Measurements from ENCODE around the gene SBF2. TPM values are rescaled to one million over a fixed set of nuclear protein-coding genes. Genes with fewer than 3 reads are reported as not detected.

The SBF2 gene
- total and polyA plus RNA-seq, 10 donors = 3.6 to 70.9 (median 57.1) TPM

DNA sequence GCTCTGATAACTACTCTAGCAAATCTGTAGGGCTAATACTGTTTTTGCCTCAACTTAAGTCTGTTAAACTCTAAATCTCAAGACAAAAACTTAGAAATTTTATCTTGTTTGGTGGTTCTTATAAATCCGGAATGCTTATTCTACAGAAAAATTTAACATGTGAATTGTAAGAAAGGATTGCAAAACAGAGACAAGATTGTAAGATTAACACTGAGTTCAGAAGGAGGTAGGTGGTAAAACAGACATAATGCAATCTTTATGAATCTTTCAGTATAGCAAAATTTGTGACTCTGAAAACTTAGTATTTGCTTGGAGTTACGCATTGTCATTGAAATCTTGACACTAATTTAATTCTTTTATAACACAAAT, 263.9 kb downstream of the SBF2 start:
- Histone ChIP-seq H3K9me3 (no peaks in the 10 kb centered on the region), H3K4me1 (no peaks in the 10 kb centered on the region), H3K4me3 (no peak overlapping the region), H3K27ac (no peak overlapping the region), H3K36me3 (peaks cover 0 to 31% (median 8%) of the 10 kb centered on the region in 6 donors), H3K27me3 (replicated peaks in 1 of 7) (no peaks in the 10 kb centered on the region)
- no peak for TF ChIP-seq POLR2AphosphoS5 (IDR thresholded peaks at IDR 0.05)
- TF ChIP-seq, protein P1, sequence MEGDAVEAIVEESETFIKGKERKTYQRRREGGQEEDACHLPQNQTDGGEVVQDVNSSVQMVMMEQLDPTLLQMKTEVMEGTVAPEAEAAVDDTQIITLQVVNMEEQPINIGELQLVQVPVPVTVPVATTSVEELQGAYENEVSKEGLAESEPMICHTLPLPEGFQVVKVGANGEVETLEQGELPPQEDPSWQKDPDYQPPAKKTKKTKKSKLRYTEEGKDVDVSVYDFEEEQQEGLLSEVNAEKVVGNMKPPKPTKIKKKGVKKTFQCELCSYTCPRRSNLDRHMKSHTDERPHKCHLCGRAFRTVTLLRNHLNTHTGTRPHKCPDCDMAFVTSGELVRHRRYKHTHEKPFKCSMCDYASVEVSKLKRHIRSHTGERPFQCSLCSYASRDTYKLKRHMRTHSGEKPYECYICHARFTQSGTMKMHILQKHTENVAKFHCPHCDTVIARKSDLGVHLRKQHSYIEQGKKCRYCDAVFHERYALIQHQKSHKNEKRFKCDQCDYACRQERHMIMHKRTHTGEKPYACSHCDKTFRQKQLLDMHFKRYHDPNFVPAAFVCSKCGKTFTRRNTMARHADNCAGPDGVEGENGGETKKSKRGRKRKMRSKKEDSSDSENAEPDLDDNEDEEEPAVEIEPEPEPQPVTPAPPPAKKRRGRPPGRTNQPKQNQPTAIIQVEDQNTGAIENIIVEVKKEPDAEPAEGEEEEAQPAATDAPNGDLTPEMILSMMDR (IDR thresholded peaks at IDR 0.05 in 8 of 11, conservative IDR thresholded peaks at IDR 0.05 in 3 of 11) = no peak
- no peak for TF ChIP-seq POLR2A (IDR thresholded peaks at IDR 0.05)
- no peak for DNase-seq
- WGBS, 5 donors = 92 to 98% (median 95%) methylated on average over 2 of the region's 2 CpGs
- intact Hi-C loops (cut with DNase I; ENCODE audit: low total_unique reads) = no loop called here

GRCh38 chr11:10029386-10030121, 264.5 kb downstream of the SBF2 start:
- H3K36me3 ChIP-seq = peaks cover 0 to 31% (median 8%) of the 10 kb centered on the region in 6 donors
- no peak overlapping the region for H3K4me3 ChIP-seq
- no peaks in the 10 kb centered on the region for H3K4me1 ChIP-seq
- H3K27me3 ChIP-seq (replicated peaks in 1 of 7) = no peaks in the 10 kb centered on the region
- WGBS, 5 donors = 86 to 94% (median 92%) methylated on average over 3 of the region's 3 CpGs
- H3K27ac ChIP-seq = no peak overlapping the region
- no peak for DNase-seq
- no peak for TF ChIP-seq POLR2A (IDR thresholded peaks at IDR 0.05)
- TF ChIP-seq POLR2AphosphoS5 (IDR thresholded peaks at IDR 0.05) = no peak
- TF ChIP-seq, protein P1 (IDR thresholded peaks at IDR 0.05 in 8 of 11, conservative IDR thresholded peaks at IDR 0.05 in 3 of 11) = no peak
- intact Hi-C loops (cut with DNase I; ENCODE audit: low total_unique reads) = no loop called here
- no peaks in the 10 kb centered on the region for H3K9me3 ChIP-seq

GRCh38 chr11:10026514-10026913, 267.5 kb downstream of the SBF2 start:
- TF ChIP-seq POLR2AphosphoS5 (IDR thresholded peaks at IDR 0.05) (no peak), POLR2A (IDR thresholded peaks at IDR 0.05) (no peak)

DNA sequence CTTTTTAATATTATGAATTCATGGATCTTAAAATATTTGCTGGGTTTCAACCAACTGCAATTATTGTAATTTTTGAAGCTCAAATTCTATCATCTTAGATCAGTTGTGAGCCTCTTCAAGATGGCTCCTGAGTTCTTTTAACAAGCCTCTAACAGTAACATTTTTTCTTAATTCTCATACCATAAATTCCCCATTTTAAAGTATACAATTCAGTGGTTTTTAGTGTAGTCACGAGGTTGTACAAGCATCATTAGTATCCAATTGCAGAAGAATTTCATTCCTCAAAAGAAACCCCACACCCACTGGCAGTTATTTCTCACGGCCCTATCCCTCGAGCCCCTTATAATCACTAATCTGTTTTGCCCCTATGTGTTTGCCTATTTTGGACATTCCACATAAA, 270.8 kb downstream of the SBF2 start:
- WGBS, 5 donors = 91 to 95% (median 92%) methylated on average over 3 of the region's 3 CpGs
- intact Hi-C loops (cut with DNase I; ENCODE audit: low total_unique reads) = no loop called here
- Histone ChIP-seq H3K36me3 (peaks cover 0 to 14% (median 2%) of the 10 kb centered on the region in 6 donors), H3K4me3 (no peak overlapping the region), H3K27me3 (replicated peaks in 1 of 7) (no peaks in the 10 kb centered on the region), H3K9me3 (no peaks in the 10 kb centered on the region), H3K27ac (no peak overlapping the region), H3K4me1 (peaks cover 0 to 24% (median 10%) of the 10 kb centered on the region in 6 donors)
- TF ChIP-seq POLR2AphosphoS5 (IDR thresholded peaks at IDR 0.05) (no peak), POLR2A (IDR thresholded peaks at IDR 0.05) (no peak)
- DNase-seq = no peak

More at GRCh38 chr11:10026514-10026913, 267.5 kb downstream of the SBF2 start:
- H3K4me3 ChIP-seq = no peak overlapping the region
- peaks cover 0 to 8% (median 5%) of the 10 kb centered on the region in 6 donors for H3K4me1 ChIP-seq
- H3K9me3 ChIP-seq = no peaks in the 10 kb centered on the region
- 93 to 98% (median 95%) methylated on average over 2 of the region's 2 CpGs for WGBS, 5 donors
- H3K36me3 ChIP-seq = peaks cover 0 to 31% (median 8%) of the 10 kb centered on the region in 6 donors
- H3K27ac ChIP-seq = no peak overlapping the region
- H3K27me3 ChIP-seq (replicated peaks in 1 of 7) = no peaks in the 10 kb centered on the region
- intact Hi-C loops (cut with DNase I; ENCODE audit: low total_unique reads) = no loop called here
- DNase-seq = no peak

DNA sequence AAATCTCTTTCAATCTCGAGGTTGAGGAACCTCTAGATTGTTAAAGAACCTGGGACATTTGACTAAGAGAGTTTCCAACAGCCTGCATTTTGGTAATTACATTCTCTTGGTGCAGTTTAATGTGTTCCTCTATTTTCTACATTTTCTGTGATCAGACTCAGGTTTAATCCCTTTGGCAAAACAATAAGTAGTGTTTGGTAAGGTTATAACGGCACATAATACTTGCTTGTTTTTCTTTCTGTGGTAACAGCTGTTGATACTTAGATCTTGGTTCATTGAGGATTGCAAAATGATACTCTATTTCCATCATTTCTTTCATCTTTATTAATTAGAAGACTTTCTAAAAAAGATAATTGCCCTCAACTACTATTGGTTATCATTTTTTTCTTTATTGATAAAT, 271.3 kb downstream of the SBF2 start:
- H3K27ac ChIP-seq = no peak overlapping the region
- TF ChIP-seq POLR2A (IDR thresholded peaks at IDR 0.05) = no peak
- TF ChIP-seq POLR2AphosphoS5 (IDR thresholded peaks at IDR 0.05) = no peak
- TF ChIP-seq, protein P1 (IDR thresholded peaks at IDR 0.05 in 8 of 11, conservative IDR thresholded peaks at IDR 0.05 in 3 of 11) = no peak
- peaks cover 0 to 9% (median 0%) of the 10 kb centered on the region in 6 donors for H3K36me3 ChIP-seq
- DNase-seq = no peak
- H3K4me1 ChIP-seq = peaks cover 0 to 28% (median 12%) of the 10 kb centered on the region in 6 donors
- no peaks in the 10 kb centered on the region for H3K9me3 ChIP-seq
- intact Hi-C loops (cut with DNase I; ENCODE audit: low total_unique reads) = no loop called here
- no peaks in the 10 kb centered on the region for H3K27me3 ChIP-seq (replicated peaks in 1 of 7)
- H3K4me3 ChIP-seq = no peak overlapping the region
- 71 to 88% (median 81%) methylated on average over 2 of the region's 2 CpGs for WGBS, 5 donors

Data from spleen (tissue), 11 donors.